ENCODE results near the gene CMPK2. TPM values are rescaled to one million over a fixed set of nuclear protein-coding genes. Genes with fewer than 3 reads are reported as not detected.

Gene CMPK2
- total and polyA plus RNA-seq, 9 of the 15 experiments (the other 6 are each of a cell fraction or from before 2014, with no cell fraction given) = 2.6 to 10.5 (median 5.0) TPM

DNA sequence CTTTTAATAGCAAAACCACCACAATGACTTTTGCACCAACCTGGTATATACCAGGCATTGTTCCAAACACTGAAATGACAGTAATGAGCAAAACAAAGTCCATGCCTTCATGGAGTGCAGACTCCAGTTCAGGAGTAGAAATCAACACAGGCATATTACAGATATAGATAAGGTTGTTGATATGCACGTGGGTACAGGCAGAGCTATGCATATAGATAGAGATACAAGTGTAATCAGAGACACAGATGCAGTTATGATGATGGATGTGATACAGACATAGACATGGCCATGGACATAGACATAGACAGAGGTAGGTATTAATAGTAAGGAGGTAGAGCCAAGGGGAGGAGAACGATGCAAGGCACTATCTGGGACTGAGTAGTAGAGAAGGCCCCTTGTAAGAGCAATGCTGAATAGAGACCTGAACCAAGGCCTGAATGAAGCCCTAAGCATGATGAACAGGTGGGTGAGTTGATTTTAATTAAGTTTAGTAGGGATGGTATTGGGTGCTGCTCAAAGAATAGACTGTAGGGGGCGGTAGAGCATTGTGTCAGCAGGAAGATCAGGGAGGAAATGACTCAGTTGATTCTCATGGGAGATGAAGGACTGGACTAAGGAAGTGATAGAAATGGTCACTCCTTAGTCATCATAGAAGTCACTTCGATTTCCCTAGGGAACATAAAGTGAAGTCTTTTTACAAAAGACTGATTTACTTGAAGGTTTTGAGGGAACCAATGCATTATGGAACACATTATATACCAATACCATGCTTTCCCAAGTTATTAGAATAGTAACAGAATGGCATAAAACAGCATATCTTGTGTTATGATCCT lies 39.4 kb downstream of the CMPK2 start (continued):
- no peak for TF ChIP-seq ZNF239 (CRISPR knock-in tag; IDR thresholded peaks at IDR 0.05)
- no peak for TF ChIP-seq ELF4 (CRISPR knock-in tag; IDR thresholded peaks at IDR 0.05)
- TF ChIP-seq NR2C1 (IDR thresholded peaks at IDR 0.05) = 0 out of 2 replicates have a peak, but pooled peaks have one; percentile 11
- TF ChIP-seq NR2C1 (tag; IDR thresholded peaks at IDR 0.05) = no peak
- TF ChIP-seq, protein P1, sequence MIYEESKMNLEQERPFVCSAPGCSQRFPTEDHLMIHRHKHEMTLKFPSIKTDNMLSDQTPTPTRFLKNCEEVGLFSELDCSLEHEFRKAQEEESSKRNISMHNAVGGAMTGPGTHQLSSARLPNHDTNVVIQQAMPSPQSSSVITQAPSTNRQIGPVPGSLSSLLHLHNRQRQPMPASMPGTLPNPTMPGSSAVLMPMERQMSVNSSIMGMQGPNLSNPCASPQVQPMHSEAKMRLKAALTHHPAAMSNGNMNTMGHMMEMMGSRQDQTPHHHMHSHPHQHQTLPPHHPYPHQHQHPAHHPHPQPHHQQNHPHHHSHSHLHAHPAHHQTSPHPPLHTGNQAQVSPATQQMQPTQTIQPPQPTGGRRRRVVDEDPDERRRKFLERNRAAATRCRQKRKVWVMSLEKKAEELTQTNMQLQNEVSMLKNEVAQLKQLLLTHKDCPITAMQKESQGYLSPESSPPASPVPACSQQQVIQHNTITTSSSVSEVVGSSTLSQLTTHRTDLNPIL (CRISPR knock-in tag; IDR thresholded peaks at IDR 0.05) = no peak
- TF ChIP-seq SIX5 (IDR thresholded peaks at IDR 0.05; ENCODE audit: borderline replicate concordance in 1 of 2, insufficient read depth in 1 of 2, low read depth in 1 of 2, low read length in 2 of 2) = no peak
- TF ChIP-seq, protein P2, sequence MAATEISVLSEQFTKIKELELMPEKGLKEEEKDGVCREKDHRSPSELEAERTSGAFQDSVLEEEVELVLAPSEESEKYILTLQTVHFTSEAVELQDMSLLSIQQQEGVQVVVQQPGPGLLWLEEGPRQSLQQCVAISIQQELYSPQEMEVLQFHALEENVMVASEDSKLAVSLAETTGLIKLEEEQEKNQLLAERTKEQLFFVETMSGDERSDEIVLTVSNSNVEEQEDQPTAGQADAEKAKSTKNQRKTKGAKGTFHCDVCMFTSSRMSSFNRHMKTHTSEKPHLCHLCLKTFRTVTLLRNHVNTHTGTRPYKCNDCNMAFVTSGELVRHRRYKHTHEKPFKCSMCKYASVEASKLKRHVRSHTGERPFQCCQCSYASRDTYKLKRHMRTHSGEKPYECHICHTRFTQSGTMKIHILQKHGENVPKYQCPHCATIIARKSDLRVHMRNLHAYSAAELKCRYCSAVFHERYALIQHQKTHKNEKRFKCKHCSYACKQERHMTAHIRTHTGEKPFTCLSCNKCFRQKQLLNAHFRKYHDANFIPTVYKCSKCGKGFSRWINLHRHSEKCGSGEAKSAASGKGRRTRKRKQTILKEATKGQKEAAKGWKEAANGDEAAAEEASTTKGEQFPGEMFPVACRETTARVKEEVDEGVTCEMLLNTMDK (IDR thresholded peaks at IDR 0.05; ENCODE audit: borderline replicate concordance, insufficient read depth, low read depth, low read length, poor library complexity, severe bottlenecking) = no peak
- no peak for TF ChIP-seq SMAD2 (IDR thresholded peaks at IDR 0.05; ENCODE audit: low read depth, low read length)
- no peak for TF ChIP-seq ZNF274 (IDR thresholded peaks at IDR 0.05; ENCODE audit: borderline replicate concordance, low read depth, low read length)
- no peak for TF ChIP-seq PREB (CRISPR knock-in tag; IDR thresholded peaks at IDR 0.05)
- TF ChIP-seq, protein P3, sequence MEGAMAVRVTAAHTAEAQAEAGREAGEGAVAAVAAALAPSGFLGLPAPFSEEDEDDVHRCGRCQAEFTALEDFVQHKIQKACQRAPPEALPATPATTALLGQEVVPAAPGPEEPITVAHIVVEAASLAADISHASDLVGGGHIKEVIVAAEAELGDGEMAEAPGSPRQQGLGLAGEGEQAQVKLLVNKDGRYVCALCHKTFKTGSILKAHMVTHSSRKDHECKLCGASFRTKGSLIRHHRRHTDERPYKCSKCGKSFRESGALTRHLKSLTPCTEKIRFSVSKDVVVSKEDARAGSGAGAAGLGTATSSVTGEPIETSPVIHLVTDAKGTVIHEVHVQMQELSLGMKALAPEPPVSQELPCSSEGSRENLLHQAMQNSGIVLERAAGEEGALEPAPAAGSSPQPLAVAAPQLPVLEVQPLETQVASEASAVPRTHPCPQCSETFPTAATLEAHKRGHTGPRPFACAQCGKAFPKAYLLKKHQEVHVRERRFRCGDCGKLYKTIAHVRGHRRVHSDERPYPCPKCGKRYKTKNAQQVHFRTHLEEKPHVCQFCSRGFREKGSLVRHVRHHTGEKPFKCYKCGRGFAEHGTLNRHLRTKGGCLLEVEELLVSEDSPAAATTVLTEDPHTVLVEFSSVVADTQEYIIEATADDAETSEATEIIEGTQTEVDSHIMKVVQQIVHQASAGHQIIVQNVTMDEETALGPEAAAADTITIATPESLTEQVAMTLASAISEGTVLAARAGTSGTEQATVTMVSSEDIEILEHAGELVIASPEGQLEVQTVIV (CRISPR knock-in tag; IDR thresholded peaks at IDR 0.05; ENCODE audit: borderline replicate concordance) = no peak
- TF ChIP-seq MAFG (tag; conservative IDR thresholded peaks at IDR 0.05) = peak; percentile 94
- TF ChIP-seq ZNF707 (CRISPR knock-in tag; conservative IDR thresholded peaks at IDR 0.05) = no peak
- TF ChIP-seq SFPQ (IDR thresholded peaks at IDR 0.05; ENCODE audit: low read depth, low read length) = no peak
- TF ChIP-seq ATF1 (CRISPR knock-in tag; IDR thresholded peaks at IDR 0.05) = no peak
- TF ChIP-seq ATF1 (tag; IDR thresholded peaks at IDR 0.05) = peak; percentile 58
- no peak for TF ChIP-seq MCM2 (IDR thresholded peaks at IDR 0.05; ENCODE audit: low read depth)
- TF ChIP-seq HNRNPUL1 (IDR thresholded peaks at IDR 0.05; ENCODE audit: low read length) = no peak

All from K562 (cell line).